Upper lobe of left lung (tissue), 4 donors: ENCODE data around the gene AKAP12.

ENCODE experiments used
- CTCF ChIP-seq, 6 experiments: fragments of 450-650 bp in 4 of 6; fragments of 200-600 bp in 2 of 6; sonication (generic) in 2 of 6; IDR thresholded peaks; one replicate each; pipeline ENCODE4 v1.5.1; 2016 to 2019; ENCODE audit warnings: antibody characterized with exemption in 6 of 6
- EP300 ChIP-seq, 4 donors: sonication (generic); formaldehyde crosslinking; IDR thresholded peaks; one replicate each; pipeline ENCODE4 v1.5.1; 2017; ENCODE audit warnings: antibody characterized with exemption in 4 of 4, control low read depth in 2 of 4
- POLR2A ChIP-seq, 4 donors: fragments of 450-650 bp; IDR thresholded peaks; one replicate each; pipeline ENCODE4 v1.5.1; 2016 to 2017; ENCODE audit warnings: antibody characterized with exemption in 4 of 4, mild to moderate bottlenecking in 2 of 4
- POLR2AphosphoS5 ChIP-seq, 2 donors: sonication (generic); formaldehyde crosslinking; IDR thresholded peaks; one replicate each; pipeline ENCODE4 v1.5.1; 2017; ENCODE audit warnings: antibody characterized with exemption in 2 of 2

- TF ChIP-seq CTCF (IDR thresholded peaks at IDR 0.05) = no peak
- no peak for TF ChIP-seq POLR2AphosphoS5 (IDR thresholded peaks at IDR 0.05)
- no peak for TF ChIP-seq POLR2A (IDR thresholded peaks at IDR 0.05)
- no peak for TF ChIP-seq EP300 (IDR thresholded peaks at IDR 0.05)
Measured at GRCh38 chr6:151297886-151298285, 58.1 kb downstream of the AKAP12 start.
